CD14-positive monocyte (primary cell): ENCODE results near the gene PHLPP1. TPM values are rescaled to one million over a fixed set of nuclear protein-coding genes. Genes with fewer than 3 reads are reported as not detected.

Experiments
- DNase-seq, 3 donors: peaks; one replicate each; pipeline ENCODE4 v3.0.0-alpha.2; 2011 to 2022
- H2AFZ ChIP-seq: 2 replicates; pipeline ENCODE4 v1.6.0; 2012; ENCODE audit warnings: mild to moderate bottlenecking, low read depth, low read length, inconsistent platforms; ENCODE audit not compliant: insufficient read depth, poor library complexity, severe bottlenecking
- H3K27ac ChIP-seq, 2 donors: 1 replicate in 1 of 2; 2 replicates in 1 of 2; pipeline ENCODE4 v1.5.1; 2012 to 2013; ENCODE audit warnings: low read length in 2 of 2, control low read depth in 1 of 2, inconsistent platforms in 1 of 2, low read depth in 1 of 2, mild to moderate bottlenecking in 1 of 2
- H3K27me3 ChIP-seq, 2 donors: one replicate each; pipeline versions ENCODE4 v1.6.0 to v1.6.1; 2011 to 2013; ENCODE audit warnings: low read length in 2 of 2; ENCODE audit not compliant: control insufficient read depth in 2 of 2, insufficient read depth in 2 of 2
- H3K36me3 ChIP-seq, 2 donors: replicated peaks in 1 of 2; 1 replicate in 1 of 2; 2 replicates in 1 of 2; pipeline versions ENCODE4 v1.5.1 to v1.6.1; 2012 to 2013; ENCODE audit warnings: low read length in 2 of 2, control low read depth in 1 of 2, inconsistent platforms in 1 of 2, mild to moderate bottlenecking in 1 of 2; ENCODE audit not compliant: insufficient read depth in 2 of 2, control insufficient read depth in 1 of 2
- H3K4me1 ChIP-seq, 2 donors: 1 replicate in 1 of 2; 2 replicates in 1 of 2; pipeline versions ENCODE4 v1.5.1 to v1.6.1; 2012 to 2013; ENCODE audit warnings: low read length in 2 of 2, control low read depth in 1 of 2, inconsistent platforms in 1 of 2, mild to moderate bottlenecking in 1 of 2, moderate library complexity in 1 of 2; ENCODE audit not compliant: insufficient read depth in 2 of 2, control insufficient read depth in 1 of 2
- H3K4me2 ChIP-seq: replicated peaks from 2 replicates; pipeline ENCODE3; 2012; ENCODE audit warnings: low read length, moderate library complexity, mild to moderate bottlenecking; ENCODE audit not compliant: poor library complexity, severe bottlenecking; ENCODE audit errors: extremely low read depth
- H3K4me3 ChIP-seq, 3 experiments: fragments of 200-600 bp in 1 of 3; sonication (generic) in 1 of 3; replicated peaks in 1 of 3; 1 replicate in 2 of 3; 2 replicates in 1 of 3; pipeline ENCODE4 v1.5.1; 2011 to 2013; ENCODE audit warnings: low read length in 3 of 3, mild to moderate bottlenecking in 3 of 3, control low read depth in 2 of 3, low read depth in 2 of 3, inconsistent platforms in 1 of 3, moderate library complexity in 1 of 3
- H3K79me2 ChIP-seq: 2 replicates; pipeline ENCODE4 v1.6.0; 2012; ENCODE audit warnings: mild to moderate bottlenecking, control low read depth, inconsistent platforms, low read length, moderate library complexity; ENCODE audit not compliant: insufficient read depth
- H3K9ac ChIP-seq: 2 replicates; pipeline ENCODE4 v1.6.0; 2017; ENCODE audit warnings: low read length, mild to moderate bottlenecking; ENCODE audit not compliant: insufficient read depth, poor library complexity, severe bottlenecking
- H3K9me3 ChIP-seq, 2 donors: replicated peaks in 1 of 2; 1 replicate in 1 of 2; 2 replicates in 1 of 2; pipeline versions ENCODE4 v1.5.1 to v1.6.1; 2012 to 2013; ENCODE audit warnings: low read length in 2 of 2, control low read depth in 1 of 2; ENCODE audit not compliant: control insufficient read depth in 1 of 2, insufficient read depth in 1 of 2
- H4K20me1 ChIP-seq: 2 replicates; pipeline ENCODE4 v1.6.0; 2012; ENCODE audit warnings: mild to moderate bottlenecking, low read length, control low read depth, moderate library complexity; ENCODE audit not compliant: insufficient read depth
- H3K27ac Mint-ChIP-seq, 7 donors: one replicate each; pipeline ENCODE4 v1.8.0; 2020; ENCODE audit warnings: mild to moderate bottlenecking in 7 of 7, mixed read lengths in 7 of 7, moderate library complexity in 6 of 7, inconsistent platforms in 2 of 7
- H3K27me3 Mint-ChIP-seq, 3 donors: one replicate each; pipeline ENCODE4 v1.8.0; 2021 to 2022; ENCODE audit warnings: low read depth in 3 of 3, mild to moderate bottlenecking in 3 of 3, mixed read lengths in 3 of 3, moderate library complexity in 3 of 3, inconsistent platforms in 1 of 3
- H3K36me3 Mint-ChIP-seq, 2 donors: one replicate each; pipeline ENCODE4 v1.8.0; 2020; ENCODE audit warnings: mixed read lengths in 2 of 2, inconsistent platforms in 1 of 2, mild to moderate bottlenecking in 1 of 2
- H3K4me1 Mint-ChIP-seq: one replicate; pipeline ENCODE4 v1.8.0; 2020; ENCODE audit warnings: mild to moderate bottlenecking, mixed read lengths
- H3K4me3 Mint-ChIP-seq, 2 donors: one replicate each; pipeline ENCODE4 v1.8.0; 2020; ENCODE audit warnings: mild to moderate bottlenecking in 2 of 2, mixed read lengths in 2 of 2, moderate library complexity in 1 of 2
- H3K9me3 Mint-ChIP-seq, 7 donors: one replicate each; pipeline ENCODE4 v1.8.0; 2020 to 2022; ENCODE audit warnings: mixed read lengths in 7 of 7, mild to moderate bottlenecking in 6 of 7, moderate library complexity in 6 of 7, inconsistent platforms in 2 of 7
- CTCF ChIP-seq: fragments of 200-600 bp; IDR thresholded peaks from one replicate; pipeline ENCODE4 v1.8.0; 2022; ENCODE audit warnings: antibody characterized with exemption, mild to moderate bottlenecking
- WGBS: methylation state at CpG from one replicate; pipeline ENCODE4 v1.1.5; 2013; ENCODE audit warnings: missing lambda C conversion rate; ENCODE audit not compliant: insufficient coverage; 5-methylcytosine and 5-hydroxymethylcytosine counted together
- intact Hi-C, 2 donors: fragments of 100-400 bp; cut with micrococcal nuclease; formaldehyde crosslinking; loops; one replicate each; pipeline versions ENCODE4 v1.15.0 to v1.15.1; 2023
- polyA plus RNA-seq, 3 donors: library from polyadenylated mRNA; depleted of rRNA in 1 of 3; unstranded in 2 of 3; stranded (reverse) in 1 of 3; fragments of 300-500 nt in 2 of 3; fragments of >200 nt in 1 of 3; fragmentation: Illumina TruSeq in 2 of 3; gene quantifications; 1 replicate in 2 of 3; 2 replicates in 1 of 3; pipeline ENCODE4 v1.2.3, GENCODE V29; 2012 to 2021

The PHLPP1 gene
- polyA plus RNA-seq, 3 donors: 0.04 to 2.0 (median 0.55) TPM

DNA sequence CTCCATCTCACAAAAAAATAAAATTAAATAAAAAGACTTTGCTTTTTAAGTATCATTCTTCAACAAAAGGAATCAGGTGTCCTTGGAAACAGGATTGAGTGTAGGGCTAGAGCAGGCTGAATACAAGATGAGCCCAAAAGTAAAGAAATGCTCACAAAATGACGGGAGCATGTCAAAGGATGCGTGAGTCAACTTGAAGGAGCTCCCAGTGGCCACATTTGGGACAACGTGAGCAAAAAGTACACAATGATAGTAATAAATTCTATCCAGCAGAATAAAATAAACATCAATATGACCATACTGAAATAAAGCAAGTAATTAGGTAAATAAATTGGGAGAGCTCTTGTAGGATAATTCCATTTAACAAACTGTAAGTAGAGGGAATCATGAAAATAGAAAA, 220.7 kb downstream of the PHLPP1 start:
- H3K4me1 Mint-ChIP-seq: peaks cover 40% of the 10 kb centered on the region
- H3K36me3 Mint-ChIP-seq: peaks cover 2 to 7% of the 10 kb centered on the region in 2 donors
- H3K27ac Mint-ChIP-seq: no peak overlapping the region
- no CpG with 5 or more reads among the region's 3 CpGs for WGBS
- Histone ChIP-seq H3K4me1 (peaks cover 39 to 42% of the 10 kb centered on the region in 2 donors), H3K9ac (no peak overlapping the region), H4K20me1 (no peaks in the 10 kb centered on the region), H2AFZ (no peak overlapping the region), H3K27me3 (no peaks in the 10 kb centered on the region), H3K4me2 (no peak overlapping the region), H3K79me2 (no peaks in the 10 kb centered on the region), H3K4me3 (no peak overlapping the region), H3K27ac (no peak overlapping the region), H3K36me3 (no peaks in the 10 kb centered on the region), H3K9me3 (peaks cover 5 to 6% of the 10 kb centered on the region in 2 donors)
- H3K9me3 Mint-ChIP-seq: peaks cover 7 to 18% (median 14%) of the 10 kb centered on the region in 7 donors
- no peak overlapping the region for H3K4me3 Mint-ChIP-seq
- peaks cover 0 to 2% (median 0%) of the 10 kb centered on the region in 3 donors for H3K27me3 Mint-ChIP-seq
- no peak for TF ChIP-seq CTCF
- DNase-seq: no peak
- intact Hi-C loops: no loop called here

DNA sequence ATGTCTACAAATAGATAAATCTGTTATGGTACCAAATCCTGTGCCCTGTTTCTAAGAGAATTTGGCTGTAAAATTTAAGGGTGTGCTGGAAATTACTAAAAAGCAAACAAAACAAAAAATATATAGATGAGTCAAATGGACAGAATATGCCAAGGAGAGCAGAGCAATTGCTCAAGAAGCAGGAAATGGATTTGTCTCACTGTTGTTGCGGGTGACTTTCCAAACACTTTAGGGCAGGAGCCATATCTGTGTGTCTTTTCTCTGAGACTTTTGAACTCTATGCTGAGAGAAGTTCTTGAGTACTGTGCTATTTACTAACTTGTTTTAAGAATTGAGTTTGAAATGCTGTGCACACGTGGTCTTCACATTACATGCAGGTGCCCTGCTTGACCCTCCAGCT, 221.7 kb downstream of the PHLPP1 start:
- H3K27ac Mint-ChIP-seq: peak overlapping the region in 2 of 7 donors; percentile 11 to 53
- peaks cover 0 to 5% of the 10 kb centered on the region in 2 donors for H3K9me3 ChIP-seq
- no peak overlapping the region for H3K4me3 ChIP-seq
- H3K4me1 Mint-ChIP-seq: peaks cover 47% of the 10 kb centered on the region
- TF ChIP-seq CTCF: no peak
- H3K4me3 Mint-ChIP-seq: no peak overlapping the region
- H3K27me3 Mint-ChIP-seq: peaks cover 0 to 2% (median 0%) of the 10 kb centered on the region in 3 donors
- H3K36me3 Mint-ChIP-seq: no peaks in the 10 kb centered on the region
- no peaks in the 10 kb centered on the region for H4K20me1 ChIP-seq
- intact Hi-C loops: no loop called here
- no peaks in the 10 kb centered on the region for H3K36me3 ChIP-seq
- no peaks in the 10 kb centered on the region for H3K27me3 ChIP-seq
- peak overlapping the region in 1 of 2 donors; percentile 2 for H3K27ac ChIP-seq
- H3K4me2 ChIP-seq: no peak overlapping the region
- peaks cover 42% of the 10 kb centered on the region in 2 donors for H3K4me1 ChIP-seq
- peaks cover 0 to 8% (median 6%) of the 10 kb centered on the region in 7 donors for H3K9me3 Mint-ChIP-seq
- H3K79me2 ChIP-seq: no peaks in the 10 kb centered on the region
- no peak overlapping the region for H2AFZ ChIP-seq
- no peak overlapping the region for H3K9ac ChIP-seq
- DNase-seq: peak in 2 of 3 donors; percentile 26 to 27
- WGBS: 0% methylated on average over 1 of the region's 2 CpGs
